GM12873 (cell line): ENCODE measurements around the gene LMO3.

Experiments
- CTCF ChIP-seq: IDR thresholded peaks from 2 replicates; pipeline ENCODE4 v1.5.1; 2012; ENCODE audit warnings: low read depth, mild to moderate bottlenecking, moderate library complexity, low read length, control low read depth; ENCODE audit not compliant: insufficient read depth; ENCODE audit errors: missing control alignments

LMO3 gene

GRCh38 chr12:16523284-16523950 is 82.5 kb downstream of the LMO3 start:
- no peak for TF ChIP-seq CTCF

- no peak for TF ChIP-seq CTCF
Observed at GRCh38 chr12:16520328-16520727, 85.6 kb downstream of the LMO3 start.

GRCh38 chr12:16515666-16516065 is 90.3 kb downstream of the LMO3 start:
- no peak for TF ChIP-seq CTCF

- TF ChIP-seq CTCF, result no peak
Observed at GRCh38 chr12:16513231-16513630, 92.7 kb downstream of the LMO3 start.

- TF ChIP-seq CTCF, result no peak
Observed at GRCh38 chr12:16509411-16509810, 96.6 kb downstream of the LMO3 start.

- no peak for TF ChIP-seq CTCF
Observed at GRCh38 chr12:16506394-16506793, 99.6 kb downstream of the LMO3 start.

- TF ChIP-seq CTCF, result no peak
Observed at GRCh38 chr12:16504200-16504599, 101.8 kb downstream of the LMO3 start.
